ENCODE measurements around the gene CYP26B1.

DNA sequence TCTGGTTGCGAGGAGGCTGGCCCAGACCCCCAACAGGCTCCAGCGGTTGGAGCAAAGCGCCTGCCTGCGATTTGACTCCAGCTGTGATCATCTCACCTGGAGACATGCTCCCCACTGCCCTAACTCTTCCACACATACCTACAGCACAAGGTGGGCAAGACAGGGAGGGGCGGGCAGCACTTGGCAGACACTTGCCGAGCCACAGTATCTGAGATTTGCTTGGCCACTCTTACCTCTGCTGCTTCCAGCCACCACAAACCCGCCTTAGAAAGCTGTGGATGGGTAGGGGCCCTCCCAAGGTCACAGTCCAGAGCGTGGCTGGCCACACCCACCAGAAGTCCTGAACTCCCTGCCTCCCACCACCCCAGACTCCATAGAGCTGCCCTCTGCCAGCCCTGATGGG lies 8.2 kb downstream of the CYP26B1 start:
- TF ChIP-seq FOXP2 (optimal IDR thresholded peaks at IDR 0.05; ENCODE audit: control extremely low read depth, extremely low read length, insufficient read depth) = no peak
- no peak for TF ChIP-seq POLR2AphosphoS5 (IDR thresholded peaks at IDR 0.05; ENCODE audit: borderline replicate concordance, low read depth, low read length)
- no peak for TF ChIP-seq EZH2 (IDR thresholded peaks at IDR 0.05)

All from SK-N-MC (cell line).